K562 (cell line): ENCODE results near the gene SUDS3. TPM values are rescaled to one million over a fixed set of nuclear protein-coding genes. Genes with fewer than 3 reads are reported as not detected.

Source experiments
- ATAC-seq: fragments of 200-7000 bp; cut with Tn5 transposase; 3 replicates; pipeline ENCODE4 v1.9.1; 2020; ENCODE audit warnings: moderate library complexity
- BruUV-seq: library from RNA; stranded (reverse); fragments of 400-500 nt; replicated peaks from 2 replicates; lab custom pipeline; 2021; lab: Mats Ljungman, UMichigan
- CTCF ChIA-PET: fragments of 300-600 bp; formaldehyde crosslinking; extraction: SDS; loops from one replicate; lab custom pipeline; 2021; ENCODE audit warnings: low intra/inter-chr PET ratio; lab: Yijun Ruan, JAX
- POLR2A ChIA-PET: fragments of 300-600, 350-650 bp; sonication (Branson Sonifier 250); formaldehyde crosslinking; extraction: SDS; loops from one replicate; lab custom pipeline; 2021; ENCODE audit warnings: antibody characterized with exemption, inconsistent platforms; lab: Yijun Ruan, JAX
- DNase-seq, 4 experiments: peaks; one replicate each; pipeline versions ENCODE4 v3.0.0 to v3.0.0-alpha.2; 2011 to 2018; ENCODE audit warnings: low spot score in 3 of 4, mixed read lengths in 3 of 4; ENCODE audit errors: extremely low read depth in 1 of 4
- FAIRE-seq: peaks from 2 replicates; lab custom pipeline; 2011; peaks lifted over from hg19 to GRCh38; lab: Jason Lieb, UNC
- H2AFZ ChIP-seq: 2 replicates; pipeline ENCODE4 v1.6.0; 2011; ENCODE audit warnings: low read depth, low read length, control low read depth, inconsistent platforms
- H3K27ac ChIP-seq: fragments of 200-600 bp; 3 replicates; pipeline ENCODE4 v1.8.0; 2011; ENCODE audit warnings: low read depth, mild to moderate bottlenecking, control low read depth, inconsistent platforms, low read length, moderate library complexity, mixed read lengths; ENCODE audit errors: extremely low read depth
- H3K27me3 ChIP-seq, 2 experiments: fragments of 300-600 bp in 1 of 2; 2 replicates in 1 of 2; 3 replicates in 1 of 2; pipeline versions ENCODE4 v1.6.0 to v1.8.0; 2011; ENCODE audit warnings: inconsistent platforms in 2 of 2, low read length in 2 of 2, mild to moderate bottlenecking in 1 of 2, mixed read lengths in 1 of 2, moderate library complexity in 1 of 2; ENCODE audit not compliant: control insufficient read depth in 2 of 2, insufficient read depth in 2 of 2
- H3K36me3 ChIP-seq: fragments of 300-600 bp; 3 replicates; pipeline ENCODE4 v1.8.0; 2011; ENCODE audit warnings: mild to moderate bottlenecking, low read length, inconsistent platforms; ENCODE audit not compliant: control insufficient read depth, insufficient read depth
- H3K4me1 ChIP-seq, 2 experiments: fragments of 200-600 bp in 1 of 2; replicated peaks in 1 of 2; 2 replicates in 1 of 2; 3 replicates in 1 of 2; pipeline versions ENCODE4 v1.5.1 to v1.8.0; 2011; ENCODE audit warnings: inconsistent platforms in 2 of 2, low read length in 2 of 2, mild to moderate bottlenecking in 1 of 2, mixed read lengths in 1 of 2, moderate library complexity in 1 of 2; ENCODE audit not compliant: control insufficient read depth in 2 of 2, insufficient read depth in 2 of 2
- H3K4me2 ChIP-seq: 2 replicates; pipeline ENCODE4 v1.6.1; 2011; ENCODE audit warnings: low read length, control low read depth, inconsistent platforms, mixed read lengths; ENCODE audit not compliant: insufficient read depth
- H3K4me3 ChIP-seq: fragments of 200-600 bp; sonication (generic), shearing (Covaris generic); 2 replicates; pipeline ENCODE4 v1.5.1; 2016; ENCODE audit warnings: control low read depth, inconsistent platforms
- H3K79me2 ChIP-seq: fragments of 200-600 bp; 3 replicates; pipeline ENCODE4 v1.8.0; 2011; ENCODE audit warnings: low read length, inconsistent platforms; ENCODE audit not compliant: control insufficient read depth, insufficient read depth
- H3K9ac ChIP-seq, 2 experiments: 2 replicates each; pipeline versions ENCODE4 v1.6.0 to v1.6.1; 2011; ENCODE audit warnings: low read depth in 2 of 2, low read length in 2 of 2, control low read depth in 1 of 2, inconsistent platforms in 1 of 2, mild to moderate bottlenecking in 1 of 2, mixed read lengths in 1 of 2; ENCODE audit not compliant: insufficient read depth in 1 of 2
- H3K9me1 ChIP-seq: one replicate; pipeline ENCODE4 v1.6.0; 2011; ENCODE audit warnings: inconsistent platforms, mild to moderate bottlenecking, low read length, moderate library complexity; ENCODE audit not compliant: control insufficient read depth, insufficient read depth
- H3K9me3 ChIP-seq: replicated peaks from 2 replicates; pipeline ENCODE4 v1.5.1; 2011; ENCODE audit warnings: low read depth, low read length, inconsistent platforms; ENCODE audit not compliant: control insufficient read depth, insufficient read depth
- H4K20me1 ChIP-seq: replicated peaks from 2 replicates; pipeline ENCODE4 v1.6.1; 2011; ENCODE audit warnings: low read length, inconsistent platforms, mixed read lengths; ENCODE audit not compliant: control insufficient read depth, insufficient read depth
- ADNP ChIP-seq: fragments of 200-800 bp; sonication (Bioruptor generic); IDR thresholded peaks from 2 replicates; pipeline ENCODE4 v1.6.1; 2016; ENCODE audit warnings: missing genetic modification characterization, missing compliant biosample characterization
- BRF1 ChIP-seq: IDR thresholded peaks from 3 replicates; pipeline ENCODE4 v1.6.1; 2011; ENCODE audit warnings: borderline replicate concordance, mild to moderate bottlenecking; ENCODE audit not compliant: insufficient read length; ENCODE audit errors: extremely low read depth
- CREBBP ChIP-seq: IDR thresholded peaks from one replicate; pipeline ENCODE4 v1.6.1; 2012; ENCODE audit warnings: low read depth, mild to moderate bottlenecking, control low read depth, inconsistent platforms, low read length
- E2F5 ChIP-seq: sonication (generic); formaldehyde crosslinking; IDR thresholded peaks from 2 replicates; pipeline ENCODE4 v1.8.0; 2022; ENCODE audit warnings: mild to moderate bottlenecking, missing genetic modification reagents
- EGR1 ChIP-seq: fragments of 450-650 bp; conservative IDR thresholded peaks from 2 replicates; pipeline ENCODE4 v1.6.1; 2017; ENCODE audit warnings: mild to moderate bottlenecking
- ERF ChIP-seq: fragments of 450-650 bp; formaldehyde crosslinking; IDR thresholded peaks from 2 replicates; pipeline ENCODE4 v1.4.0; 2020; ENCODE audit warnings: mild to moderate bottlenecking, mixed read lengths
- FOXM1 ChIP-seq, 2 experiments: fragments of 450-650 bp in 1 of 2; sonication (generic) in 1 of 2; formaldehyde crosslinking in 1 of 2; IDR thresholded peaks; 2 replicates each; pipeline versions ENCODE4 v1.6.1 to v1.9.0; 2017 to 2022; ENCODE audit warnings: low read depth in 2 of 2, mild to moderate bottlenecking in 2 of 2, missing genetic modification reagents in 1 of 2, moderate library complexity in 1 of 2
- HMG20B ChIP-seq: fragments of 250-450 bp; sonication (Bioruptor Pico); IDR thresholded peaks from 2 replicates; pipeline ENCODE4 v1.5.0; 2021; ENCODE audit warnings: mild to moderate bottlenecking
- KLF6 ChIP-seq: fragments of 250-450 bp; sonication (Bioruptor Pico); IDR thresholded peaks from 2 replicates; pipeline ENCODE4 v1.4.0; 2020; ENCODE audit warnings: mild to moderate bottlenecking, moderate library complexity, borderline replicate concordance
- NR2F6 ChIP-seq: fragments of 450-650 bp; formaldehyde crosslinking; IDR thresholded peaks from 2 replicates; pipeline ENCODE4 v1.4.0; 2020; ENCODE audit warnings: mild to moderate bottlenecking
- RBFOX2 ChIP-seq: fragments of 200-400 bp; formaldehyde crosslinking; IDR thresholded peaks from 2 replicates; pipeline ENCODE4 v1.6.1; 2017; ENCODE audit warnings: low read depth, mild to moderate bottlenecking, low read length, moderate library complexity
- TEAD2 ChIP-seq: fragments of 450-650 bp; IDR thresholded peaks from 2 replicates; pipeline ENCODE4 v1.6.1; 2016; ENCODE audit warnings: missing genetic modification characterization, control low read depth, missing compliant biosample characterization
- U2AF1 ChIP-seq: fragments of 200-400 bp; formaldehyde crosslinking; optimal IDR thresholded peaks from 2 replicates; pipeline ENCODE3; 2017; ENCODE audit warnings: mild to moderate bottlenecking, low read depth, low read length, moderate library complexity
- ZNF197 ChIP-seq: fragments of 200-800 bp; sonication (Bioruptor generic); IDR thresholded peaks from 2 replicates; pipeline ENCODE4 v1.6.1; 2016; ENCODE audit warnings: low read depth, missing genetic modification characterization, missing compliant biosample characterization
- ZNF217 ChIP-seq: sonication (generic); formaldehyde crosslinking; IDR thresholded peaks from 2 replicates; pipeline ENCODE4 v1.8.0; 2022; ENCODE audit warnings: mild to moderate bottlenecking, missing genetic modification reagents
- WGBS: fragments of 100-300 bp; shearing (Covaris generic); methylation state at CpG from one replicate; pipeline ENCODE4 v1.1.6; 2016; ENCODE audit warnings: low coverage, mixed read lengths; ENCODE audit not compliant: insufficient coverage; ENCODE audit errors: missing lambda C conversion rate; 5-methylcytosine and 5-hydroxymethylcytosine counted together
- in situ Hi-C: fragments of 300-500 bp; cut with MboI; formaldehyde crosslinking; loops from 4 replicates; pipeline ENCODE4 v1.15.0; 2018; ENCODE audit warnings: inconsistent platforms, mixed read lengths
- intact Hi-C: fragments of 100-400 bp; cut with micrococcal nuclease; formaldehyde crosslinking; loops from 2 replicates; pipeline ENCODE4 v1.14.2; 2022
- polyA plus RNA-seq, 8 experiments: library from polyadenylated mRNA; depleted of rRNA in 4 of 8; stranded (reverse) in 5 of 8; unstranded in 3 of 8; fragments of >200 nt; fragmentation: Nextera tagmentation in 2 of 8; fragmentation: Illumina TruSeq in 1 of 8; extraction: Ambion mirVana in 2 of 8; extraction: Trizol in 1 of 8; gene quantifications; 2 replicates each; pipeline versions ENCODE4 v1.2.1 to v1.2.3, GENCODE V29; 2011 to 2014; ENCODE audit warnings: inconsistent platforms in 1 of 8, missing spikeins in 1 of 8
- total RNA-seq, 7 experiments: library from RNA; depleted of rRNA in 6 of 7; stranded (reverse); fragments of >200 nt in 6 of 7; fragmentation: Illumina TruSeq in 2 of 7; extraction: Trizol in 2 of 7; gene quantifications; 2 replicates each; pipeline versions ENCODE4 v1.2.1 to v1.2.3, GENCODE V29; 2011 to 2021; ENCODE audit warnings: low replicate concordance in 1 of 7

The SUDS3 gene
- total and polyA plus RNA-seq, 9 of the 15 experiments (the other 6 are each of a cell fraction or from before 2014, with no cell fraction given) = 6.6 to 30.5 (median 23.3) TPM

DNA sequence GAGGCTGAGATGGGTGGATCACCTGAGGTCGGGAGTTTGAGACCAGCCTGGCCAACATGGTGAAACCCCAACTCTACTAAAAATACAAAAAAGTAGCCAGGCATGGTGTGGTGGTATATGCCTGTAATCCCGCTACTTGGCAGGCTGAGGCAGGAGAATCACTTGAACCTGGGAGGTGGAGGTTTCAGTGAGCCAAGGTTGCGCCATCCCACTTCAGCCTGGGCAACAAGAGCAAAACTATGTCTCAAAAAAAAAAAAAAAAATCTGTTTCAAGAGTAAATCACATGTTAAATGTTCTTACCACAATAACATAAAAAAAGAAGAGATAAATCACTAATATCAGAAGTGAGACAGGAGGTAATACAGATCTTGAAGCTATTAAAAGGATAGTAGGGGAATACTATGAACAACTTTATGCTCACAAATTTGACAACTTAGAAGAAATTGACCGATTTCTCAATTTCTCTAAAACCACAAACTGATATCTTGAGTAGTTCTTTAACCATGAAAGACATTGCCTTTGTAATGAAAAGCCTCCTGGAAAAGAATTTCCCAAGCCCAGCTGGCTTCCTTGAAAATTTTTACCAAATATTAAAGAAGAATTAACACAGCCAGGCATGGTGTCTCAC lies 41.3 kb upstream of the SUDS3 start (continued):
- no peak for TF ChIP-seq EGR1
- no peak for TF ChIP-seq E2F5
- no peak for TF ChIP-seq TEAD2 (tag)
- TF ChIP-seq NR2F6 (CRISPR knock-in tag) = no peak
- no peak for TF ChIP-seq U2AF1
- no peak for TF ChIP-seq HMG20B (CRISPR knock-in tag)
- TF ChIP-seq CREBBP = no peak
- no peak for TF ChIP-seq ZNF217 (CRISPR knock-in tag)
- TF ChIP-seq KLF6 = no peak
- no peak for TF ChIP-seq ERF (CRISPR knock-in tag)
- no peak for TF ChIP-seq ADNP (tag)
- TF ChIP-seq BRF1 = no peak
- TF ChIP-seq, all 486 proteins: peak for 0

GRCh38 chr12:118336123-118336522 lies 40.2 kb upstream of the SUDS3 start:
- Histone ChIP-seq H3K27me3 (no peaks in the 10 kb centered on the region), H3K4me3 (no peak overlapping the region), H3K4me2 (no peak overlapping the region), H3K9ac (no peak overlapping the region), H3K79me2 (peaks cover 71% of the 10 kb centered on the region), H2AFZ (no peak overlapping the region), H3K9me3 (no peaks in the 10 kb centered on the region), H4K20me1 (0 out of 2 replicates have a peak, but pooled peaks cover 4% of the 10 kb centered on the region), H3K9me1 (no peaks in the 10 kb centered on the region), H3K4me1 (peaks cover 13 to 14% of the 10 kb centered on the region in 2 experiments), H3K36me3 (no peaks in the 10 kb centered on the region), H3K27ac (no peak overlapping the region)
- TF ChIP-seq ZNF197 (no peak), RBFOX2 (no peak), FOXM1 (IDR thresholded peaks at IDR 0.05; ENCODE audit: low read depth) (no peak), FOXM1 (CRISPR knock-in tag; IDR thresholded peaks at IDR 0.05; ENCODE audit: low read depth) (no peak)
- WGBS = 55% methylated on average over 2 of the region's 2 CpGs
- intact Hi-C loops (no loop called here), in situ Hi-C loops (no loop called here)
- no TSS peak for BruUV-seq
- ChIA-PET POLR2A (interaction anchor here (0.6 to 1.1 kb wide), 2 partner anchors 17 to 36 kb away, joined by 3 to 4 read pairs; partner anchors contain the start of gene TAOK3), CTCF (no interaction called here)
- FAIRE-seq (no peak), ATAC-seq (no peak), DNase-seq (no peak)
